ENCODE results near the gene INTS6L.

The INTS6L gene

GRCh38 chrX:135520553-135521404, at the start of gene INTS6L:
TSS of gene INTS6L (plus strand) at chrX:135520660. CDS start at chrX:135520993, 333 bp downstream.
- Histone ChIP-seq H3K27ac (ENCODE audit: low read depth, low read length) (peak within 1 kb of the TSS; percentile 87; the same call in 1 of the 2 replicates), H3K9me3 (ENCODE audit: control insufficient read depth, insufficient read depth, low read depth, low read length) (no peaks in the 10 kb centered on the region), H3K27me3 (ENCODE audit: control insufficient read depth, insufficient read depth, low read length) (no peaks in the 10 kb centered on the region), H3K4me1 (ENCODE audit: control insufficient read depth, insufficient read depth, low read length) (0 out of 2 replicates have a peak, but pooled peaks cover 9% of the 10 kb centered on the region), H3K36me3 (ENCODE audit: control insufficient read depth, insufficient read depth, low read length) (no peaks in the 10 kb centered on the region), H3K4me3 (ENCODE audit: low read depth, low read length) (peak within 1 kb of the TSS; percentile 95), H3K9ac (ENCODE audit: low read length) (peak within 1 kb of the TSS; percentile 79)

- Histone ChIP-seq H3K4me3 (ENCODE audit: low read depth, low read length) (no peak overlapping the region), H3K36me3 (ENCODE audit: control insufficient read depth, insufficient read depth, low read length) (no peaks in the 10 kb centered on the region), H3K9ac (ENCODE audit: low read length) (no peak overlapping the region), H3K27me3 (ENCODE audit: control insufficient read depth, insufficient read depth, low read length) (peaks cover 15% of the 10 kb centered on the region; the same call in 1 of the 2 replicates), H3K27ac (ENCODE audit: low read depth, low read length) (no peak overlapping the region), H3K9me3 (ENCODE audit: control insufficient read depth, insufficient read depth, low read depth, low read length) (no peaks in the 10 kb centered on the region), H3K4me1 (ENCODE audit: control insufficient read depth, insufficient read depth, low read length) (no peaks in the 10 kb centered on the region)
Observed at GRCh38 chrX:135476378-135476777, 44.1 kb upstream of the INTS6L start.

GRCh38 chrX:135477576-135477975, 42.9 kb upstream of the INTS6L start:
- Histone ChIP-seq H3K4me3 (ENCODE audit: low read depth, low read length) (no peak overlapping the region), H3K27me3 (ENCODE audit: control insufficient read depth, insufficient read depth, low read length) (peaks cover 13% of the 10 kb centered on the region; the same call in 1 of the 2 replicates), H3K9ac (ENCODE audit: low read length) (no peak overlapping the region), H3K9me3 (ENCODE audit: control insufficient read depth, insufficient read depth, low read depth, low read length) (no peaks in the 10 kb centered on the region), H3K36me3 (ENCODE audit: control insufficient read depth, insufficient read depth, low read length) (no peaks in the 10 kb centered on the region), H3K27ac (ENCODE audit: low read depth, low read length) (no peak overlapping the region), H3K4me1 (ENCODE audit: control insufficient read depth, insufficient read depth, low read length) (no peaks in the 10 kb centered on the region)

- Histone ChIP-seq H3K27ac (ENCODE audit: low read depth, low read length) (no peak overlapping the region), H3K36me3 (ENCODE audit: control insufficient read depth, insufficient read depth, low read length) (no peaks in the 10 kb centered on the region), H3K4me3 (ENCODE audit: low read depth, low read length) (no peak overlapping the region), H3K9ac (ENCODE audit: low read length) (no peak overlapping the region), H3K9me3 (ENCODE audit: control insufficient read depth, insufficient read depth, low read depth, low read length) (no peaks in the 10 kb centered on the region), H3K27me3 (ENCODE audit: control insufficient read depth, insufficient read depth, low read length) (peaks cover 7% of the 10 kb centered on the region; the same call in 1 of the 2 replicates), H3K4me1 (ENCODE audit: control insufficient read depth, insufficient read depth, low read length) (no peaks in the 10 kb centered on the region)
Observed at GRCh38 chrX:135480076-135480475, 40.4 kb upstream of the INTS6L start.

- Histone ChIP-seq H3K4me1 (ENCODE audit: control insufficient read depth, insufficient read depth, low read length) (no peaks in the 10 kb centered on the region), H3K9me3 (ENCODE audit: control insufficient read depth, insufficient read depth, low read depth, low read length) (no peaks in the 10 kb centered on the region), H3K36me3 (ENCODE audit: control insufficient read depth, insufficient read depth, low read length) (no peaks in the 10 kb centered on the region), H3K27me3 (ENCODE audit: control insufficient read depth, insufficient read depth, low read length) (peaks cover 7% of the 10 kb centered on the region; the same call in 1 of the 2 replicates), H3K27ac (ENCODE audit: low read depth, low read length) (no peak overlapping the region), H3K4me3 (ENCODE audit: low read depth, low read length) (no peak overlapping the region), H3K9ac (ENCODE audit: low read length) (no peak overlapping the region)
Observed at GRCh38 chrX:135481696-135482179, 38.7 kb upstream of the INTS6L start.

GRCh38 chrX:135484641-135485289, 35.7 kb upstream of the INTS6L start:
- H3K27ac ChIP-seq (ENCODE audit: low read depth, low read length): no peak overlapping the region
- H3K9ac ChIP-seq (ENCODE audit: low read length): no peak overlapping the region

GRCh38 chrX:135489542-135489941, 30.9 kb upstream of the INTS6L start:
- no peak overlapping the region for H3K27ac ChIP-seq (ENCODE audit: low read depth, low read length)
- H3K4me1 ChIP-seq (ENCODE audit: control insufficient read depth, insufficient read depth, low read length): no peaks in the 10 kb centered on the region
- H3K4me3 ChIP-seq (ENCODE audit: low read depth, low read length): no peak overlapping the region
- H3K27me3 ChIP-seq (ENCODE audit: control insufficient read depth, insufficient read depth, low read length): no peaks in the 10 kb centered on the region; the same call in 1 of the 2 replicates
- H3K9me3 ChIP-seq (ENCODE audit: control insufficient read depth, insufficient read depth, low read depth, low read length): no peaks in the 10 kb centered on the region
- no peak overlapping the region for H3K9ac ChIP-seq (ENCODE audit: low read length)
- no peaks in the 10 kb centered on the region for H3K36me3 ChIP-seq (ENCODE audit: control insufficient read depth, insufficient read depth, low read length)

More at GRCh38 chrX:135484641-135485289, 35.7 kb upstream of the INTS6L start:
- no peaks in the 10 kb centered on the region for H3K36me3 ChIP-seq (ENCODE audit: control insufficient read depth, insufficient read depth, low read length)
- no peak overlapping the region for H3K4me3 ChIP-seq (ENCODE audit: low read depth, low read length)
- H3K9me3 ChIP-seq (ENCODE audit: control insufficient read depth, insufficient read depth, low read depth, low read length): no peaks in the 10 kb centered on the region
- H3K4me1 ChIP-seq (ENCODE audit: control insufficient read depth, insufficient read depth, low read length): no peaks in the 10 kb centered on the region
- peaks cover 7% of the 10 kb centered on the region; the same call in 1 of the 2 replicates for H3K27me3 ChIP-seq (ENCODE audit: control insufficient read depth, insufficient read depth, low read length)

GRCh38 chrX:135490979-135491514, 29.4 kb upstream of the INTS6L start:
- no peaks in the 10 kb centered on the region; the same call in 1 of the 2 replicates for H3K27me3 ChIP-seq (ENCODE audit: control insufficient read depth, insufficient read depth, low read length)
- H3K4me3 ChIP-seq (ENCODE audit: low read depth, low read length): no peak overlapping the region
- H3K9me3 ChIP-seq (ENCODE audit: control insufficient read depth, insufficient read depth, low read depth, low read length): no peaks in the 10 kb centered on the region
- H3K9ac ChIP-seq (ENCODE audit: low read length): no peak overlapping the region
- H3K36me3 ChIP-seq (ENCODE audit: control insufficient read depth, insufficient read depth, low read length): no peaks in the 10 kb centered on the region
- no peak overlapping the region for H3K27ac ChIP-seq (ENCODE audit: low read depth, low read length)
- H3K4me1 ChIP-seq (ENCODE audit: control insufficient read depth, insufficient read depth, low read length): no peaks in the 10 kb centered on the region

- H3K9me3 ChIP-seq (ENCODE audit: control insufficient read depth, insufficient read depth, low read depth, low read length): no peaks in the 10 kb centered on the region
- no peaks in the 10 kb centered on the region; the same call in 1 of the 2 replicates for H3K27me3 ChIP-seq (ENCODE audit: control insufficient read depth, insufficient read depth, low read length)
- no peak overlapping the region for H3K9ac ChIP-seq (ENCODE audit: low read length)
- no peak overlapping the region for H3K27ac ChIP-seq (ENCODE audit: low read depth, low read length)
- no peaks in the 10 kb centered on the region for H3K4me1 ChIP-seq (ENCODE audit: control insufficient read depth, insufficient read depth, low read length)
- no peak overlapping the region for H3K4me3 ChIP-seq (ENCODE audit: low read depth, low read length)
- H3K36me3 ChIP-seq (ENCODE audit: control insufficient read depth, insufficient read depth, low read length): no peaks in the 10 kb centered on the region
Observed at GRCh38 chrX:135494453-135494852, 26.0 kb upstream of the INTS6L start.

GRCh38 chrX:135497736-135498135, 22.7 kb upstream of the INTS6L start:
- no peak overlapping the region for H3K4me3 ChIP-seq (ENCODE audit: low read depth, low read length)
- H3K27me3 ChIP-seq (ENCODE audit: control insufficient read depth, insufficient read depth, low read length): no peaks in the 10 kb centered on the region; the same call in 1 of the 2 replicates
- H3K4me1 ChIP-seq (ENCODE audit: control insufficient read depth, insufficient read depth, low read length): no peaks in the 10 kb centered on the region
- H3K27ac ChIP-seq (ENCODE audit: low read depth, low read length): no peak overlapping the region
- H3K9me3 ChIP-seq (ENCODE audit: control insufficient read depth, insufficient read depth, low read depth, low read length): no peaks in the 10 kb centered on the region
- H3K9ac ChIP-seq (ENCODE audit: low read length): no peak overlapping the region
- no peaks in the 10 kb centered on the region for H3K36me3 ChIP-seq (ENCODE audit: control insufficient read depth, insufficient read depth, low read length)

Measured in HUES6 (cell line).